GM23248 (cell line): ENCODE results near the gene MAP3K13.

Experiments
- EZH2 ChIP-seq: fragments of 200-600 bp; sonication (generic); IDR thresholded peaks from 2 replicates; pipeline ENCODE4 v1.6.1; 2018; ENCODE audit warnings: antibody characterized with exemption, mild to moderate bottlenecking; ENCODE audit not compliant: insufficient read depth, poor library complexity, severe bottlenecking
- EZH2phosphoT487 ChIP-seq: fragments of 200-600 bp; sonication (generic); IDR thresholded peaks from 2 replicates; pipeline ENCODE4 v1.6.1; 2018; ENCODE audit warnings: antibody characterized with exemption, moderate library complexity, mild to moderate bottlenecking, low read depth; ENCODE audit not compliant: insufficient read depth

DNA sequence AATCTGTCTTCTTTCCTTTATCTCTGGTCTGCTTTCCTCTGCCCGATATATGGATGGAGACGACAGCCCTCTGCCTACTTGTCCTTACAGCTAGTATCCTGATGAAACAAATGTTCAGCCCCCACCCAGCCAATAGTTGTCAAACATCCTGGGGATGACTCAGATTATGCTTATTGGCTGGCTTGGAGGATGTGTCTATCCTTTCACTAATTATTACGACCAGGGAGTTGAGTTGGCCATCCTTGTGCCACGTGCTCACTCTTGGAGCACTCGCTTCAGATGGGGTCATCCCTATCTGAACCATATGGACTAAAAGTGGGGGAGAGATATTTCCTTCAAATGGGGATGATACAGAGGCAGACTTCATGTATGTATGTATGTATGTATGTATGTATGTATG is 6.4 kb upstream of the MAP3K13 start:
- TF ChIP-seq EZH2phosphoT487 (no peak), EZH2 (no peak)
